AG08396 (cell line): ENCODE data around the gene SEMA3B.
"Not testable (repeated sequence)": the region's sequence is repeated elsewhere in the genome, so short reads cannot be mapped to it uniquely, and the experiment has no call there.

Experiments used
- DNase-seq: peaks from one replicate; pipeline ENCODE4 v3.0.0; 2012; ENCODE audit warnings: low spot score, mixed read lengths

SEMA3B gene

GRCh38 chr3:50258979-50259378, 10.0 kb upstream of the SEMA3B start:
- DNase-seq, result no peak

GRCh38 chr3:50259432-50260026, 9.4 kb upstream of the SEMA3B start:
- DNase-seq, result no peak

GRCh38 chr3:50260027-50260941, 8.7 kb upstream of the SEMA3B start:
- peak; percentile 97 for DNase-seq

- DNase-seq, result no peak
Observed at GRCh38 chr3:50260942-50261441, 8.0 kb upstream of the SEMA3B start.

GRCh38 chr3:50261505-50261904, 7.4 kb upstream of the SEMA3B start:
- no peak for DNase-seq

GRCh38 chr3:50262200-50262599, 6.7 kb upstream of the SEMA3B start:
- DNase-seq, result not testable (repeated sequence)

GRCh38 chr3:50262778-50263177, 6.2 kb upstream of the SEMA3B start:
- DNase-seq, result no peak

- no peak for DNase-seq
Observed at GRCh38 chr3:50263478-50264382, 5.2 kb upstream of the SEMA3B start.

GRCh38 chr3:50264383-50264963, 4.5 kb upstream of the SEMA3B start:
- DNase-seq, result peak; percentile 92

GRCh38 chr3:50264964-50265485, 3.9 kb upstream of the SEMA3B start:
- DNase-seq, result no peak

- no peak for DNase-seq
Observed at GRCh38 chr3:50265571-50265970, 3.4 kb upstream of the SEMA3B start.

- peak; percentile 43 for DNase-seq
Observed at GRCh38 chr3:50266017-50266416, 2.9 kb upstream of the SEMA3B start.

GRCh38 chr3:50266836-50267235, 2.1 kb upstream of the SEMA3B start:
- DNase-seq, result no peak

- DNase-seq, result peak; percentile 69
Observed at GRCh38 chr3:50267280-50267913, 1.6 kb upstream of the SEMA3B start.

- DNase-seq, result no peak
Observed at GRCh38 chr3:50268276-50268675, 671 bp upstream of the SEMA3B start.

GRCh38 chr3:50269460-50269859, 513 bp downstream of the SEMA3B start:
- no peak for DNase-seq

- DNase-seq, result peak; percentile 83
Observed at GRCh38 chr3:50269977-50270413, 1.0 kb downstream of the SEMA3B start.

- DNase-seq, result peak; percentile 37
Observed at GRCh38 chr3:50270422-50271224, 1.7 kb downstream of the SEMA3B start.

- DNase-seq, result no peak
Observed at GRCh38 chr3:50271314-50271936, 2.5 kb downstream of the SEMA3B start.

GRCh38 chr3:50272538-50272910, 3.6 kb downstream of the SEMA3B start:
- not testable (repeated sequence) for DNase-seq
